HG03060 (cell line): ENCODE data around the gene HIRIP3.

Source experiments
- ATAC-seq: cut with Tn5 transposase; IDR thresholded peaks from one replicate; pipeline ENCODE4 v1.9.1; 2021; ENCODE audit warnings: low read depth, moderate number of reproducible peaks; ENCODE audit not compliant: unreplicated experiment

The HIRIP3 gene

GRCh38 chr16:29985271-29985811, 10.1 kb downstream of the HIRIP3 start:
- no peak for ATAC-seq

GRCh38 chr16:29984764-29985147, 10.7 kb downstream of the HIRIP3 start:
- no peak for ATAC-seq

- no peak for ATAC-seq
Measured at GRCh38 chr16:29984137-29984763, 11.2 kb downstream of the HIRIP3 start.

GRCh38 chr16:29983420-29984136, 11.8 kb downstream of the HIRIP3 start:
- no peak for ATAC-seq

GRCh38 chr16:29982560-29983419, 12.6 kb downstream of the HIRIP3 start:
- ATAC-seq: no peak

- ATAC-seq: no peak
Measured at GRCh38 chr16:29978564-29979270, 16.7 kb downstream of the HIRIP3 start.

- no peak for ATAC-seq
Measured at GRCh38 chr16:29978081-29978480, 17.3 kb downstream of the HIRIP3 start.

GRCh38 chr16:29977063-29977825, 18.2 kb downstream of the HIRIP3 start:
- ATAC-seq: no peak

- no peak for ATAC-seq
Measured at GRCh38 chr16:29975811-29976511, 19.5 kb downstream of the HIRIP3 start.

- no peak for ATAC-seq
Measured at GRCh38 chr16:29975134-29975538, 20.3 kb downstream of the HIRIP3 start.

GRCh38 chr16:29974291-29975133, 20.9 kb downstream of the HIRIP3 start:
- ATAC-seq: no peak

GRCh38 chr16:29973384-29974246, 21.8 kb downstream of the HIRIP3 start, which contains the start of gene TAOK2:
TAOK2 (plus strand) TSS chr16:29973868; CDS start chr16:29977773, 3,905 bp downstream.
- peak; percentile 76 for ATAC-seq

- ATAC-seq: no peak
Measured at GRCh38 chr16:29972992-29973383, 22.4 kb downstream of the HIRIP3 start.

GRCh38 chr16:29972500-29972899, 22.9 kb downstream of the HIRIP3 start:
- no peak for ATAC-seq

- no peak for ATAC-seq
Measured at GRCh38 chr16:29971304-29971703, 24.1 kb downstream of the HIRIP3 start.

- ATAC-seq: no peak
Measured at GRCh38 chr16:29968205-29968604, 27.2 kb downstream of the HIRIP3 start.
